CD4-positive, alpha-beta memory T cell (primary cell): Measurements from ENCODE around the gene FAM131A. TPM values are rescaled to one million over a fixed set of nuclear protein-coding genes. Genes with fewer than 3 reads are reported as not detected.

ENCODE experiments used
- CTCF ChIA-PET: fragments of 350-600 bp; sonication (Branson Sonifier 250); formaldehyde crosslinking; loops from one replicate; lab custom pipeline; 2021; ENCODE audit warnings: inconsistent platforms; ENCODE audit not compliant: partially characterized antibody; lab: Charles Lee
- POLR2A ChIA-PET: fragments of 350-600 bp; sonication (Branson Sonifier 250); formaldehyde crosslinking; loops from one replicate; lab custom pipeline; 2021; ENCODE audit not compliant: partially characterized antibody; lab: Charles Lee
- DNase-seq, 5 donors: peaks; one replicate each; pipeline versions ENCODE4 v3.0.0 to v3.0.0-alpha.2; 2020 to 2022; ENCODE audit warnings: mixed read lengths in 1 of 5
- H3K27ac ChIP-seq: one replicate; pipeline ENCODE4 v1.7.0; 2013; ENCODE audit warnings: low read depth, low read length
- H3K27me3 ChIP-seq: 2 replicates; pipeline ENCODE4 v1.7.0; 2013; ENCODE audit warnings: mild to moderate bottlenecking, low read length, moderate library complexity; ENCODE audit not compliant: insufficient read depth
- H3K36me3 ChIP-seq: 2 replicates; pipeline ENCODE4 v1.7.0; 2013; ENCODE audit warnings: mild to moderate bottlenecking, low read length, moderate library complexity; ENCODE audit not compliant: insufficient read depth
- H3K4me1 ChIP-seq: 2 replicates; pipeline ENCODE4 v1.7.0; 2013; ENCODE audit warnings: mild to moderate bottlenecking, low read length, moderate library complexity; ENCODE audit not compliant: insufficient read depth
- H3K4me3 ChIP-seq, 2 donors: one replicate each; pipeline ENCODE4 v1.7.0; 2013; ENCODE audit warnings: low read length in 2 of 2, mild to moderate bottlenecking in 1 of 2
- H3K9me3 ChIP-seq, 2 donors: one replicate each; pipeline ENCODE4 v1.7.0; 2013; ENCODE audit warnings: low read length in 2 of 2, control low read depth in 1 of 2; ENCODE audit not compliant: control insufficient read depth in 1 of 2
- H3K27ac Mint-ChIP-seq, 7 donors: one replicate each; pipeline ENCODE4 v1.8.0; 2020 to 2021; ENCODE audit warnings: mixed read lengths in 7 of 7, mild to moderate bottlenecking in 6 of 7, inconsistent platforms in 3 of 7, moderate library complexity in 3 of 7
- H3K27me3 Mint-ChIP-seq, 2 donors: one replicate each; pipeline ENCODE4 v1.8.0; 2020 to 2021; ENCODE audit warnings: mixed read lengths in 2 of 2
- H3K36me3 Mint-ChIP-seq, 2 donors: one replicate each; pipeline ENCODE4 v1.8.0; 2020 to 2021; ENCODE audit warnings: mixed read lengths in 2 of 2, inconsistent platforms in 1 of 2, mild to moderate bottlenecking in 1 of 2
- H3K4me1 Mint-ChIP-seq, 4 donors: one replicate each; pipeline ENCODE4 v1.8.0; 2020 to 2021; ENCODE audit warnings: mixed read lengths in 4 of 4, mild to moderate bottlenecking in 1 of 4
- H3K4me3 Mint-ChIP-seq, 8 donors: one replicate each; pipeline ENCODE4 v1.8.0; 2020 to 2021; ENCODE audit warnings: mixed read lengths in 8 of 8, mild to moderate bottlenecking in 7 of 8, moderate library complexity in 6 of 8, inconsistent platforms in 3 of 8
- H3K9me3 Mint-ChIP-seq, 8 donors: one replicate each; pipeline ENCODE4 v1.8.0; 2020 to 2021; ENCODE audit warnings: mixed read lengths in 8 of 8, mild to moderate bottlenecking in 5 of 8, inconsistent platforms in 3 of 8, moderate library complexity in 1 of 8
- intact Hi-C: fragments of 100-400 bp; cut with micrococcal nuclease; formaldehyde crosslinking; loops from one replicate; pipeline ENCODE4 v1.15.1; 2023
- polyA plus RNA-seq, 2 donors: library from polyadenylated mRNA; unstranded; fragments of 300-500 nt; fragmentation: Illumina TruSeq; gene quantifications; one replicate each; pipeline ENCODE4 v1.2.3, GENCODE V29; 2021
- total RNA-seq, 2 experiments: library from RNA; stranded (reverse); gene quantifications; one replicate each; pipeline ENCODE4 v1.2.3, GENCODE V29; 2021

The FAM131A gene
- total and polyA plus RNA-seq, 4 experiments from 2014 or later, result 1.1 to 10.0 (median 5.3) TPM

DNA sequence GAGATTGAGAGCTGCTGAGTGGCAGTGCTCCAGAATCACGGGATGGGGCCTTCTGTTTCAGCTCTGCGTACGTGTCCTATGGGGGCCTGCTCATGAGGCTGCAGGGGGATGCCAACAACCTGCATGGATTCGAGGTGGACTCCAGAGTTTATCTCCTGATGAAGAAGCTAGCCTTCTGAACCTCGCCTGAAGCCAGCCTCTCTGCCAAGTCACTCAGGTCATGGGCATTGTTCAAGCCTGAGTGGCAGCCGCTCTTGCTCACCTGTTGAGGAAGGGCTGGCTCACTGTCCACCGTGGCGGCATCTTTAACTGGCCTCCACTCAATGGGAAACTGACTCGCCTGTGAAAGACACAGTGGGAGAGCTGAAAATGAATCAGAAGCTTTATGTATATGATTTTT lies 30.7 kb downstream of the FAM131A start:
- no peak overlapping the region for H3K4me3 Mint-ChIP-seq
- no peak overlapping the region for H3K4me3 ChIP-seq
- intact Hi-C loops, result no loop called here
- POLR2A ChIA-PET, result no interaction called here
- peaks cover 24 to 54% of the 10 kb centered on the region in 2 donors for H3K36me3 Mint-ChIP-seq
- H3K27me3 Mint-ChIP-seq, result no peaks in the 10 kb centered on the region
- H3K27ac Mint-ChIP-seq, result peak overlapping the region in 2 of 7 donors; percentile 5 to 73
- no peaks in the 10 kb centered on the region for H3K9me3 ChIP-seq
- H3K27me3 ChIP-seq, result no peaks in the 10 kb centered on the region
- no peak for DNase-seq
- no peak overlapping the region for H3K27ac ChIP-seq
- peaks cover 16% of the 10 kb centered on the region for H3K36me3 ChIP-seq
- peaks cover 12% of the 10 kb centered on the region for H3K4me1 ChIP-seq
- CTCF ChIA-PET, result interaction anchor here (0.8 to 6.4 kb wide), 4 partner anchors 8 to 174 kb away, joined by 3 to 93 read pairs (median 4); no protein-coding TSS in a partner anchor
- peaks cover 0 to 2% (median 0%) of the 10 kb centered on the region in 8 donors for H3K9me3 Mint-ChIP-seq
- peaks cover 18 to 39% (median 28%) of the 10 kb centered on the region in 4 donors for H3K4me1 Mint-ChIP-seq

DNA sequence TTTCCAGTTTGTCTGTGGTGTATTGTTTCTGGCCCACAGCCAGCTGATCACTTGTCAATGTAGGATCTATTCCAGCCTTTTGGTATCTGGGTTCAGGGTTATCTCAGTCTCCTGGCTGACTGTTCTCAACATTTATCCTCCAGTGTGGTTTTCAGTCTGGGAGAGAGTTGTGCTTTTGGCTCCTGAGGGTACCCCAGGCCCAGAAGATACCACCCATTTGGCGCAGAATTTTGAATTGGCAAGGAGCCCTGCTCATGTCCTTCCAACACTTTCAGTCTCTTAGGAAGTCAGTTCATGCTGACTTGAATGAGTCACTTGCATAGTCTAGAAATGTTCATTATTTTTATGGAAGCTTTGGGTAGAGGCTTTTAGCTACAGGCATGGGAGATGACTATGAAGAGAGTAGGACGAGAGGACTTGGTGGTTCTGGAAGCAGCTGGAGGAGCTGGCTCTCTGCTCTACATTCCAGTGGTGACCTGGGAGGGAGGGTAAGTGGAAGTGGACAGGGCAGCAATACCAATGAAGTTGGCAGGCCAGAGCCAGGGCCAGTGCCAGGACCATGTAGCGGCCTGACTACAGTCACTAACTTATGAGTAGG lies 31.3 kb downstream of the FAM131A start:
- Mint-ChIP-seq H3K27me3 (no peaks in the 10 kb centered on the region), H3K36me3 (peaks cover 24 to 49% of the 10 kb centered on the region in 2 donors), H3K27ac (peak overlapping the region in 3 of 7 donors; percentile 16 to 25 (median 22)), H3K4me3 (peak overlapping the region in 1 of 8 donors; percentile 20), H3K4me1 (peaks cover 17 to 34% (median 25%) of the 10 kb centered on the region in 4 donors), H3K9me3 (no peaks in the 10 kb centered on the region)
- Histone ChIP-seq H3K4me3 (no peak overlapping the region), H3K27me3 (no peaks in the 10 kb centered on the region), H3K36me3 (peaks cover 16% of the 10 kb centered on the region), H3K9me3 (no peaks in the 10 kb centered on the region), H3K27ac (no peak overlapping the region), H3K4me1 (peaks cover 11% of the 10 kb centered on the region)
- intact Hi-C loops, result no loop called here
- CTCF ChIA-PET, result interaction anchor here (0.8 to 6.4 kb wide), 3 partner anchors 9 to 144 kb away, joined by 3 to 93 read pairs (median 4); no protein-coding TSS in a partner anchor
- POLR2A ChIA-PET, result interaction anchor here (1.0 kb wide), 1 partner anchor 8 kb away, joined by 4 read pairs; no protein-coding TSS in a partner anchor
- no peak for DNase-seq

DNA sequence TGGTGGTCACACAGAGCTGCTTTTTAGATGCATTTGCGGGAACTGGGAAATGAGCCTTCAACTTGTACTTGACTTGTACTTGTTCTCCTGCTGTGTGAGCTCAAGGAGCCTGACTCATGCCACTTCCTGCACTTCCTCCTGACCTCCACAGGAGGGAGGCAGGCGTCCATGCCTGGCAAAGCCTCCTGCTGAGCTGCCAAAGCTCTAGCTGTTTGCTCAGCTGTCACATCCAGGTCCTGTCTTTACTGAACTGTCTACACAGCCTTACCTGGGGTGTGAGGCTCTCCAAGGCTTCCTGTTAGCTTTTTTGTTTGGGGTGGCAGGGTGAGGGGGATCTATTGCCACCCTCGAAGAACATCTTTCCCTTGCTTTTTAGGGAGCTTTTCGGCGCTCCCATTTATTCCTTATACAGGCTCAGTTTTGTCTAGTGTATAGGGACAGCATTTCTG lies 34.2 kb downstream of the FAM131A start:
- Histone ChIP-seq H3K9me3 (no peaks in the 10 kb centered on the region), H3K4me1 (no peaks in the 10 kb centered on the region), H3K27me3 (no peaks in the 10 kb centered on the region), H3K27ac (no peak overlapping the region), H3K4me3 (no peak overlapping the region), H3K36me3 (peaks cover 12% of the 10 kb centered on the region)
- H3K27ac Mint-ChIP-seq, result no peak overlapping the region
- POLR2A ChIA-PET, result interaction anchor here (1.3 kb wide), 1 partner anchor 142 kb away, joined by 3 read pairs; no protein-coding TSS in a partner anchor
- intact Hi-C loops, result loop anchor here (1.0 to 2.0 kb wide), 4 partner anchors 45 to 476 kb away; no protein-coding TSS in a partner anchor
- DNase-seq, result peak; percentile 47 to 62 (median 58)
- H3K36me3 Mint-ChIP-seq, result peaks cover 17 to 34% of the 10 kb centered on the region in 2 donors
- H3K9me3 Mint-ChIP-seq, result no peaks in the 10 kb centered on the region
- no peak overlapping the region for H3K4me3 Mint-ChIP-seq
- H3K4me1 Mint-ChIP-seq, result peaks cover 6 to 18% (median 10%) of the 10 kb centered on the region in 4 donors
- CTCF ChIA-PET, result interaction anchor here (0.7 to 6.4 kb wide), 35 partner anchors 9 to 531 kb away, joined by 3 to 93 read pairs (median 4); partner anchors contain the start of genes CLCN2 and POLR2H
- H3K27me3 Mint-ChIP-seq, result peaks cover 9 to 11% of the 10 kb centered on the region in 2 donors

DNA sequence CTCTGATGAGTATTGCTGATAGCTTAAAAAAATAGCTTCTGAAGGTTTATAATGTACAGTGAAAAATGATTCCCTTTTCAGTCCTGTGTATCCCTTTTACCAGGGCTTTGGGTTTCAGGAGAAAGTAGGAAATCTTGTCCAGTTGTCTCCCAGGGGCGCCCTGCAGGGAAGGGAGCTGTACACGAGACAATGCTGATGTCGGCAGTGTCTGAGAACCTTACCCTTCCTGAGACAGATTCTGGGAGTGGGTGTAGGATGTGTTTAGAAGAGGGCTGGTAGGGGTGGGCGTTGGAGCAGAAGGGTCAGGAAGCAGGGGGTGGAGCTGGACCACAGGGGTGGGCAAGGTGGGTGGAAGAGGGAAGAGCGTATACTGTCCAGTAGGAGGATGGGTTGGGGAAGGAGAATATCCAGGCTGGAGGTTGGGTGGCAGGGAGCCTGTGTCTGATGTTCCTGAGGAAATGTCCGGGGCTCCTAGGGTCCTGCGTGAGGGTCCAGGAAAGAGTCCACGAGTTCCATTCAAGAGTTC lies 35.0 kb downstream of the FAM131A start:
- Histone ChIP-seq H3K9me3 (no peaks in the 10 kb centered on the region), H3K27me3 (no peaks in the 10 kb centered on the region), H3K4me3 (no peak overlapping the region), H3K27ac (no peak overlapping the region), H3K36me3 (peaks cover 7% of the 10 kb centered on the region), H3K4me1 (no peaks in the 10 kb centered on the region)
- Mint-ChIP-seq H3K27me3 (peaks cover 13 to 16% of the 10 kb centered on the region in 2 donors), H3K4me1 (peaks cover 5 to 18% (median 8%) of the 10 kb centered on the region in 4 donors), H3K27ac (peak overlapping the region in 1 of 7 donors; percentile 64), H3K36me3 (peaks cover 10 to 26% of the 10 kb centered on the region in 2 donors), H3K4me3 (no peak overlapping the region), H3K9me3 (no peaks in the 10 kb centered on the region)
- intact Hi-C loops, result no loop called here
- ChIA-PET POLR2A (interaction anchor here (1.3 kb wide), 1 partner anchor 141 kb away, joined by 3 read pairs; no protein-coding TSS in a partner anchor), CTCF (interaction anchor here (0.5 to 6.4 kb wide), 30 partner anchors 9 to 470 kb away, joined by 3 to 93 read pairs (median 4); partner anchors contain the start of genes CLCN2 and POLR2H)
- no peak for DNase-seq

DNA sequence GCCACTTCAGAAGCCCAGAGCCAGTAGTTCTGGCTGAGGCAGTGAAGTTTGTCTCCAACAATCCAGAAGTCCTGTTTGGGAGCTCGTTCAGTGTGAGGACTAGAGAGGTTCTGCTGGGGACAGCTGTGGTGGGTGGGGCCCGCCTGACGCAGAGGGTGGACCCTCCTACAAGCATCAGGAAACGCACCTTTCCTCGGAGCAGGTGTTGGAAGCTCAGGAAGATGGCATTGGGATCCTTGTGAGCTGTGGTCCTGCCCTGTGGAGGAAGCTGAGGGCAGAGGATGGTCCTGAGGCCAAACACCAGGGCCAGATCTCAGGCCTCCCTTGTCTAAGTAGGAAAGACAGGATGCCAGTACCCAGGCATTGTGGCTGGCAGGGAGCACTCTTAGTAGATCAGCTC lies 35.5 kb downstream of the FAM131A start:
- Mint-ChIP-seq H3K36me3 (peaks cover 7 to 22% of the 10 kb centered on the region in 2 donors), H3K27ac (no peak overlapping the region), H3K9me3 (peaks cover 0 to 2% (median 0%) of the 10 kb centered on the region in 8 donors), H3K4me1 (peaks cover 4 to 15% (median 5%) of the 10 kb centered on the region in 4 donors), H3K4me3 (no peak overlapping the region), H3K27me3 (peaks cover 19% of the 10 kb centered on the region in 2 donors)
- Histone ChIP-seq H3K27ac (no peak overlapping the region), H3K4me1 (no peaks in the 10 kb centered on the region), H3K9me3 (no peaks in the 10 kb centered on the region), H3K27me3 (peaks cover 3% of the 10 kb centered on the region), H3K4me3 (no peak overlapping the region), H3K36me3 (peaks cover 4% of the 10 kb centered on the region)
- DNase-seq, result no peak
- ChIA-PET CTCF (interaction anchor here (0.5 to 6.4 kb wide), 16 partner anchors 8 to 471 kb away, joined by 3 to 93 read pairs (median 6); partner anchors contain the start of genes CLCN2 and POLR2H), POLR2A (no interaction called here)
- intact Hi-C loops, result no loop called here

DNA sequence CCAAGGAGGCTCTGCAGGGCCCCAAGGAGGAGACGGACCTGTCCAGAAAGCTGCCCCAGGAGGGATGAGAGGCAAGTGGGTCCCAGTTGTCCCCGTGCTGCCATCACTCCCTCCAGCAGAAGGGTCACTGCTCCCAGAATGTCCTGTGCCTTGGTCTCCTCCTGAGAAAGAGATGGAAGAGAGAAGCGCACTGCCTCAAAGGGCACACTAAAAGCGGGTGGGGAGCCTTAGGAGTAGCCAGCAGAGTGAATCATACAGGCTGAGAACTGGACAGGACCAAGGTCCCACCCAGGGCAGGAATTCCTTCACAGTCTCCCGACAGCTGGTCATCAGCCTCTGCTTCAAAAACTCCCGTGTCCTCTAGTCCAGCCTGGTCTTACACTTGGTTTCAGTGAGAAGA lies 36.0 kb downstream of the FAM131A start:
- POLR2A ChIA-PET, result no interaction called here
- H3K4me3 Mint-ChIP-seq, result no peak overlapping the region
- peaks cover 6% of the 10 kb centered on the region for H3K27me3 ChIP-seq
- no peaks in the 10 kb centered on the region for H3K9me3 ChIP-seq
- H3K36me3 ChIP-seq, result no peaks in the 10 kb centered on the region
- DNase-seq, result no peak
- no peak overlapping the region for H3K27ac ChIP-seq
- no peak overlapping the region for H3K27ac Mint-ChIP-seq
- no peaks in the 10 kb centered on the region for H3K4me1 ChIP-seq
- H3K36me3 Mint-ChIP-seq, result peaks cover 5 to 18% of the 10 kb centered on the region in 2 donors
- peaks cover 20 to 22% of the 10 kb centered on the region in 2 donors for H3K27me3 Mint-ChIP-seq
- H3K9me3 Mint-ChIP-seq, result peaks cover 0 to 2% (median 0%) of the 10 kb centered on the region in 8 donors
- intact Hi-C loops, result no loop called here
- peaks cover 4 to 13% (median 4%) of the 10 kb centered on the region in 4 donors for H3K4me1 Mint-ChIP-seq
- CTCF ChIA-PET, result interaction anchor here (0.8 to 6.4 kb wide), 7 partner anchors 8 to 169 kb away, joined by 3 to 93 read pairs (median 29); partner anchors contain the start of genes CLCN2 and POLR2H
- no peak overlapping the region for H3K4me3 ChIP-seq
